ENCODE results near the gene PLEK. TPM values are rescaled to one million over a fixed set of nuclear protein-coding genes. Genes with fewer than 3 reads are reported as not detected.

The PLEK gene
- total and polyA plus RNA-seq, 5 experiments from 2014 or later, result 2.6 to 148 (median 3.9) TPM

DNA sequence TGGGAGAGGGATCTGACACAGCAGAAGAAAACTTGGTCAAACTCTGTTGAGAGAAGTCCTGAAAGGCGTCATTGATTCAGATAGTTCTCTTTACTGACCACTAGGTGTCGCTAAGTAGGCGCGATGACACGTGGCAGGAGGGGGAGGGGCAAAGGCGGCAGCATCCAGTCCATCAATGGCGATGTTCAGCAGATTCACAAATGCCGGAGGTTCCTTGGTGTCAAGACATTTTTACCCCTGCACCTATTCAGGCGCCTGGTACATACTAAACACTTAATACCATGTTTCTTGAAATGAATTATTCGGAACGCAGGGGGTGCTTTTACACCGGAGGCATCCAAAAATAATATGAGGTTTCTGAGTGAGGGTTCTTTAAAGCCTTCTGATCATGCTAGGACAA lies 3.0 kb upstream of the PLEK start:
- DNase-seq (peak; percentile 59 to 87 (median 71)), ATAC-seq (peak; percentile 94 to 96)
- H3K27ac Mint-ChIP-seq, result peak overlapping the region in 7 of 10 donors; percentile 0 to 94 (median 1)
- H3K4me1 Mint-ChIP-seq, result peaks cover 2 to 43% (median 10%) of the 10 kb centered on the region in 4 donors
- H3K27me3 Mint-ChIP-seq, result peaks cover 0 to 2% (median 0%) of the 10 kb centered on the region in 5 donors
- POLR2A ChIA-PET, result no interaction called here
- no peaks in the 10 kb centered on the region for H3K9me3 Mint-ChIP-seq
- peak overlapping the region; percentile 44 to 86 (median 79) for H3K4me3 Mint-ChIP-seq
- no peaks in the 10 kb centered on the region for H3K36me3 Mint-ChIP-seq

DNA sequence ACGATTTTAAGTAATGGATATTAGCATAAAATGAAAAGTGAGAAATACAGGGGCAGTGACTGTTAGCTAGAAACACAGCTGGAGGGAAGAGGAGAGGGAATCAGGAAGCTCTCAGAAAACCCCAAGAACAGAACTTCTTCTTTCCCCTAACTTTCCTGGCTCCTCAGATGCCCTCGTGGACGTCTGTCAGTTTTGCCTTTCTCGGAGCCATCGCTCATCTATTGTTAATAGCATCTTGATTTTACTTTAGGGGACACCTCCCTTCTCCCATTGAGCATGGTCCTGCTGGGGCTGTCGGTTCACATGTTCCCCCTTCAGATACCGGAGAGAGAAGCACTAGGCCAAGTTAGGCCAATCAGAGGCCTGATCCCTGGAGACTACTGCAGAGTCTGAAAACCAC lies 2.3 kb upstream of the PLEK start:
- Mint-ChIP-seq H3K27me3 (peaks cover 0 to 2% (median 0%) of the 10 kb centered on the region in 5 donors), H3K36me3 (no peaks in the 10 kb centered on the region), H3K4me3 (peak overlapping the region in 5 of 10 donors; percentile 31 to 81 (median 56)), H3K27ac (peak overlapping the region in 4 of 10 donors; percentile 26 to 94 (median 66)), H3K9me3 (no peaks in the 10 kb centered on the region), H3K4me1 (peaks cover 2 to 50% (median 10%) of the 10 kb centered on the region in 4 donors)
- POLR2A ChIA-PET, result no interaction called here
- ATAC-seq (no peak), DNase-seq (no peak)

DNA sequence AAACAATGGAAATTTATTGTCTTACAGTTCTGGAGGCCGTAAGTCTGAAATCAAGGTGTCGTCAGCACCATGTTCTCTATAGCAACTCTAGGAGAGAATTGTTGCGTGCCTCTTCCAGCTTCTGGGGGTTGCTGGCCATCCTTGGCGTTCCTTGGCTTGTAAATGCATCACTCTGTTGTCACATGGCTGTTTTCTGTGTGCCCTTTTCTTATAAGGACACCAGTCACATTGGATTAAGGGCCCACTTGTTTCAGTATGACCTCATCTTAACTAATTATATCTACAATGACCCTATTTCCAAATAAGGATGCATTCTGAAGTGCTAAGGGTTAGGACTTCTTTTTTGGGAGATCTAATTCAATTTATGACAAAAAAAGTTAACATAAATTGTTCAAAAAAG lies 1.4 kb upstream of the PLEK start:
- peaks cover 0 to 4% (median 2%) of the 10 kb centered on the region in 9 donors for H3K9me3 Mint-ChIP-seq
- ATAC-seq (no peak), DNase-seq (no peak)
- peak overlapping the region in 3 of 10 donors; percentile 13 to 94 (median 87) for H3K27ac Mint-ChIP-seq
- peak overlapping the region in 2 of 10 donors; percentile 93 to 95 for H3K4me3 Mint-ChIP-seq
- no peaks in the 10 kb centered on the region for H3K36me3 Mint-ChIP-seq
- peaks cover 2 to 60% (median 10%) of the 10 kb centered on the region in 4 donors for H3K4me1 Mint-ChIP-seq
- H3K27me3 Mint-ChIP-seq, result peaks cover 0 to 2% (median 0%) of the 10 kb centered on the region in 5 donors
- POLR2A ChIA-PET, result no interaction called here

DNA sequence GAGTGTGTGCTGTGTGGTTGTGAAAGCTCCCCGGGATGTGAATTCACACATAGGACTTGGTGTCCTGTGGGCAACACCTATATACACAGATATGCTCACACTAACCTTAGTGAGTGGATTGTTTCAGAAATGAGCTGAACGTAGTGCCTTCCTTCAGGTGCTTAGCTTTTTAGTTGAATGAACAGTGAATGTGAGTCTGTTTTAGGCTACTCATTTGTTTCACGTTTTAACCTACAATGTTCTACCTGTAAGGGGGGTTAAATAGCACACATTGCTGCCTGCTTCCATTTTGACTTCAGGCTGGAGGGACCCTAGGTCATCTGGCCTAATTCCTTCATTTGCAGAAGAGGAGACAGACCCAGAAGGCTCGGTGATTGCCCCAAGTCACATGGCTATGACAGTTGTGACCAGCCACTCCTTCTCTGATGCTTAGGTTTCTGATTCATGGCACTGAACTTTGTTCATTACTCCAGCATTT lies 1.0 kb downstream of the PLEK start:
- Mint-ChIP-seq H3K4me3 (peak overlapping the region in 7 of 10 donors; percentile 25 to 95 (median 59)), H3K36me3 (peaks cover 0 to 2% (median 0%) of the 10 kb centered on the region in 3 donors), H3K4me1 (peaks cover 2 to 79% (median 10%) of the 10 kb centered on the region in 4 donors), H3K9me3 (peaks cover 0 to 6% (median 2%) of the 10 kb centered on the region in 9 donors), H3K27me3 (peaks cover 0 to 2% (median 0%) of the 10 kb centered on the region in 5 donors), H3K27ac (peak overlapping the region in 4 of 10 donors; percentile 50 to 87 (median 76))
- DNase-seq, result no peak
- POLR2A ChIA-PET, result no interaction called here
- ATAC-seq, result no peak

DNA sequence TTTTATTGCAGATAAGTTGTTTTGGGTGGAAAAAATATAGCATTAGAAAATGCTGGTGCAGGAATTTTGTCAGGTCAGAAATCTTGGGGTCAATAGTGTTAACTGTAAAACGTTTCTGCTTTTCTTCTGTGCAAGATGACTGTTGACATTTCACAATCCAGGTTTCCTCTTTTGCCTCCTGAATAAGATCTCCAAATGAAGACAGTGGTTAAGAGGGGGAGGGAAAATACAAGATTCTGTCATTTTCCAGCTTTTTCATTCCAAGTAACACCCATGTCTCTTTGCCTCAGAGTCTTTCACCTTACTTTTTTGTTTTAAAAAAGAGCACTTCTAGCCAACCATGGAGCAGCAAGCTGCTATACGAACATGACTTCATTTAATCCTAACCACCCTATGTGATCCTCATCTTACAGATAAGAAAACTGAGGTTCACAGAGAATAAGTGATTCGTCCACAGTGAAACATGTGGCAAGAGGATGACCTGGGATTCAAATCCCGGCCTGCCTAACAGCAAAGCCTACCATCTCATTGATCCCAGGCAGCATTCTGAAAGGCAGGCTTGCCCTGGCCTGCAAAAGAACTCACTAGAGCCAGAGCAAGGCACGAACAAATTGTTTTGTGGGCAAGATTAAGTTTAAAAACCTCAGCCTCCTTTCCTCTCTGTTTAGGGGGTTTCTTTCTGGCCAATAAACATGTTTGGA lies 3.0 kb downstream of the PLEK start:
- peaks cover 0 to 2% (median 0%) of the 10 kb centered on the region in 3 donors for H3K36me3 Mint-ChIP-seq
- peaks cover 1 to 85% (median 5%) of the 10 kb centered on the region in 4 donors for H3K4me1 Mint-ChIP-seq
- POLR2A ChIA-PET, result no interaction called here
- H3K27me3 Mint-ChIP-seq, result no peaks in the 10 kb centered on the region
- no peak for DNase-seq
- peaks cover 0 to 6% (median 2%) of the 10 kb centered on the region in 9 donors for H3K9me3 Mint-ChIP-seq
- peak overlapping the region in 2 of 10 donors; percentile 80 to 95 for H3K4me3 Mint-ChIP-seq
- H3K27ac Mint-ChIP-seq, result peak overlapping the region in 3 of 10 donors; percentile 1 to 82 (median 75)
- ATAC-seq, result no peak

DNA sequence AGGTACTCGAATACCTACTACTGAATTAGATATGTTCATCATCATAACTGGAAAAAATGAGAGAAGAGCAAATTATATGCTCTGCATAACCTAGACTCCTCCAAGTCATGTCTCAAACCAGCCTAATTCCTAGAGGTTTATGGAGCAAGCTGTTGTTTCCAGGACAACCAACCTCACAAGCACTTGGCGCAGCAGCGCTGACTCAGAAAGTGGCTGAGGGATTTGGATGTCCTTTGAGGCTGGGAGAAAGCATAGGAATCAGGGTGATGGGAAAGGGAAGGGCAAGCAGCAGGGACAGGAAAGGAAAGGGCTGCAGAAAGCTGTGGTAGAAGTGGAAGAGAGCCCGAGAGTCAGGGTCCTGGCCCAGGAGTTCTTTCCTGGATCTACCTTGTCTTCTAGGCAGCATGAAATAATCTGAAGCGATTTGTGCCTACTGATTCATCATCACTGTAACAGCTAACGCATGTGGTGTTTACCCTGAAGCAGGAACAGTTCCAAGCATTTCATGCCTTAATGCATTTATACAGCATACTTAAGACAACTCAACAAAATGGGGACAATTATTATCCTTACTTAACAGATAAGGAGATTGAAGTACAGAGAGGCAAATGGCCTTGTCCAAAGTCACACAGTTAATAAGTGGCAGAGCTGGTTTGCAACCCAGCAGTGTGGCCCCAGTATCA lies 3.7 kb downstream of the PLEK start:
- peak overlapping the region in 3 of 10 donors; percentile 60 to 82 (median 75) for H3K27ac Mint-ChIP-seq
- peaks cover 1 to 79% (median 5%) of the 10 kb centered on the region in 4 donors for H3K4me1 Mint-ChIP-seq
- no peaks in the 10 kb centered on the region for H3K27me3 Mint-ChIP-seq
- H3K9me3 Mint-ChIP-seq, result peaks cover 0 to 6% (median 2%) of the 10 kb centered on the region in 9 donors
- H3K36me3 Mint-ChIP-seq, result peaks cover 0 to 2% (median 0%) of the 10 kb centered on the region in 3 donors
- POLR2A ChIA-PET, result no interaction called here
- no peak for DNase-seq
- ATAC-seq, result no peak
- H3K4me3 Mint-ChIP-seq, result peak overlapping the region in 2 of 10 donors; percentile 80 to 95

DNA sequence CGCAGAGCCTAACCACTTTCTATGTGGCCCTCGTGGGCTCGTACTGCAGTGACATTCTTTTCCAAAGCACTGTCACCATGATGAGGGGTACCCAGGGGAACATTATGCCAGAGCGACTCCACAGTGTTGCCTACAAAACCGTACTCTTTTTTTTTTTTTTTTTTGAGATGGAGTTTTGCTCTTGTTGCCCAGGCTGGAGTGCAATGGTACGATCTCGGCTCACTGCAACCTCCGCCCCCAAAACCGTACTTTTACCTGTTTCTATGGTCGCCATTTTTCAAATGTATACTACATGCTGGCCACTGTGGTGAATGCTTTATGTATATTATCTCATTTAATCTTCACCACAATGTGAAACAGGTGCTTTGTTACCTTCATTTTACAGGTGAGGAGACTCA lies 4.3 kb downstream of the PLEK start:
- Mint-ChIP-seq H3K9me3 (peaks cover 0 to 6% (median 2%) of the 10 kb centered on the region in 9 donors), H3K4me1 (peaks cover 1 to 79% (median 5%) of the 10 kb centered on the region in 4 donors), H3K36me3 (peaks cover 0 to 2% (median 0%) of the 10 kb centered on the region in 3 donors), H3K4me3 (peak overlapping the region in 2 of 10 donors; percentile 19 to 95), H3K27ac (peak overlapping the region in 2 of 10 donors; percentile 75 to 82), H3K27me3 (no peaks in the 10 kb centered on the region)
- DNase-seq (no peak), ATAC-seq (no peak)
- POLR2A ChIA-PET, result no interaction called here

DNA sequence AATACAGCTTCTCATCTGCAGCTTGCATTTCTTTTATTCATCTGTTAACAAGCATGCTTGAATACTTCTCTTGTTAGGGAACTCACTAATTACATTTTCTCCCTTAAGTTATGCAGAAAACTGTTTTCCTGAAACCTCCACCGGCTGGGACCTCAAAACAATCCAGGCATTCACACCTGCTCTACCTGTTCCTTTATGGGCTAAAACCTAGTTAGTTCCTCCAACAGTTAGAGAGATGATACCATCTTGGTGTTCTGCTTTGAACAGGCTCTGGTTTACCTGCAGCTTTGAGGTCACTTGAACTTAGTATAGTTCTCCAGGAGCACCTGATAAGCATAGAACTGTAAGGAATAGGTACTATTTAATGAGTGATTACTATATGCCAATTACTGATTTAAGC lies 6.1 kb downstream of the PLEK start:
- Mint-ChIP-seq H3K4me3 (peak overlapping the region in 2 of 10 donors; percentile 54 to 72), H3K9me3 (peaks cover 0 to 6% (median 2%) of the 10 kb centered on the region in 9 donors)

DNA sequence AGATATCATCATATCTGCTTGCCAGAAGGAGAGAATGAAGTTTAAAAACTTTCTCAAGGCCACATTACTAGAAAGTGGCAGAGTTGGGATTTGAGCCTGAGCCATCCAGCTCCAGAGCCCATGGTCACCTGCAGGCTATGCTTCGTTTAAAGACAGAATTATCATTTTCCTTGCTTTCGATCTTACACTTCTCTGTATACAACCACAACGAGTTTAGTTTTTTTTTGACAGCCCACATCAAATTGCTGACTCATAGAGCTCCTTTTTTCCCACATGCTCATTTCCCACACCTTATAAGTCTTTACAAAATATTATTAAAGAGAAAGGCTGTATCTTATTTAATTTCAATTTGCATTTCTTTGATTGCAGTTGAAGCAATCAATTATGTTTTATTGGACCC lies 6.5 kb downstream of the PLEK start:
- Mint-ChIP-seq H3K4me3 (peak overlapping the region in 3 of 10 donors; percentile 32 to 72 (median 54)), H3K27ac (peak overlapping the region in 3 of 10 donors; percentile 5 to 66 (median 45)), H3K9me3 (peaks cover 0 to 6% (median 2%) of the 10 kb centered on the region in 9 donors), H3K36me3 (peaks cover 0 to 2% (median 0%) of the 10 kb centered on the region in 3 donors), H3K27me3 (no peaks in the 10 kb centered on the region), H3K4me1 (peaks cover 1 to 80% (median 5%) of the 10 kb centered on the region in 4 donors)
- peak; percentile 32 to 39 for ATAC-seq
- no peak for DNase-seq
- POLR2A ChIA-PET, result no interaction called here

More for the DNA sequence above, 6.1 kb downstream of the PLEK start:
- peak overlapping the region in 2 of 10 donors; percentile 45 to 79 for H3K27ac Mint-ChIP-seq
- peaks cover 1 to 84% (median 5%) of the 10 kb centered on the region in 4 donors for H3K4me1 Mint-ChIP-seq
- ATAC-seq (no peak), DNase-seq (no peak)
- POLR2A ChIA-PET, result no interaction called here
- H3K27me3 Mint-ChIP-seq, result no peaks in the 10 kb centered on the region
- peaks cover 0 to 2% (median 0%) of the 10 kb centered on the region in 3 donors for H3K36me3 Mint-ChIP-seq

DNA sequence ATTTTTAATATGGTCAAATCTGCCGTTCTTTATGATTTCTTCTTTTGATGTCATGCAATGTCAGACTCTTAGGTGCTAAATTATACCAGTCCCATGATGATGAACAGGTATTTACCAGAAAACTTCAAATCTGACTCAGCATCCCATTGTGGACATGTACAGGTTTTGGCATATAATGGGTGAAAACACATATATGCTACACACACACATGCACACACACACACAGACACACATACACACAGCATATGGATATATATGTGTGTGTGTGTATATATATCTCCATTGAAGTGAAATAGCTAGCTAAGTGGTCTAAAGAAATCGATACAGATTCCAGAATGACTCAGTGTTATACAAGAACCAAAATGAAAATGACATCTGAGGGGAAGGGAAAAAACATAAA lies 7.4 kb downstream of the PLEK start:
- H3K4me1 Mint-ChIP-seq, result peaks cover 1 to 82% (median 7%) of the 10 kb centered on the region in 4 donors
- peak overlapping the region in 2 of 10 donors; percentile 31 to 32 for H3K4me3 Mint-ChIP-seq
- DNase-seq, result no peak
- POLR2A ChIA-PET, result no interaction called here
- H3K36me3 Mint-ChIP-seq, result peaks cover 0 to 2% (median 0%) of the 10 kb centered on the region in 3 donors
- peak overlapping the region in 3 of 10 donors; percentile 20 to 72 (median 36) for H3K27ac Mint-ChIP-seq
- peaks cover 0 to 3% (median 0%) of the 10 kb centered on the region in 5 donors for H3K27me3 Mint-ChIP-seq
- H3K9me3 Mint-ChIP-seq, result peaks cover 0 to 6% (median 2%) of the 10 kb centered on the region in 9 donors
- no peak for ATAC-seq

DNA sequence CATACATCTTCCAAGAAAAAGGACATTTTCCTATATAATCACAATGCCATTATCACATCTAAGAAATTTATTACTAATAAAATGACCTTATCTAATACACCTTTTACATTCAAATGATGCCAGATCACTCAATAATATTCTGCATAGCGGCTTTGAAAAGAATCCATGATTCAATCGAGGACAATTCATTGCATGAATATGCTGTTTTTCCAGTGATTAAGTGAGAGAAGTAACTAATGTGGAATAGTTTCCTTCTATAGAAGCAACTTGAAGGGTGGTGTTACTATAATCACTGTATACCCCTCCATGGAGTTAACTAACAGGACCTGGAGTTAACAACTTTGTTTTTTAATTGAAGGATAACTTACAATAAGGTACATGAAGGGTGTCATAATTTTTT lies 9.1 kb downstream of the PLEK start:
- Mint-ChIP-seq H3K4me3 (peak overlapping the region in 1 of 10 donors; percentile 3), H3K36me3 (no peaks in the 10 kb centered on the region), H3K27me3 (peaks cover 0 to 3% (median 0%) of the 10 kb centered on the region in 5 donors), H3K4me1 (peaks cover 2 to 80% (median 9%) of the 10 kb centered on the region in 4 donors), H3K9me3 (no peaks in the 10 kb centered on the region), H3K27ac (peak overlapping the region in 1 of 10 donors; percentile 36)
- ATAC-seq (no peak), DNase-seq (no peak)
- POLR2A ChIA-PET, result no interaction called here

DNA sequence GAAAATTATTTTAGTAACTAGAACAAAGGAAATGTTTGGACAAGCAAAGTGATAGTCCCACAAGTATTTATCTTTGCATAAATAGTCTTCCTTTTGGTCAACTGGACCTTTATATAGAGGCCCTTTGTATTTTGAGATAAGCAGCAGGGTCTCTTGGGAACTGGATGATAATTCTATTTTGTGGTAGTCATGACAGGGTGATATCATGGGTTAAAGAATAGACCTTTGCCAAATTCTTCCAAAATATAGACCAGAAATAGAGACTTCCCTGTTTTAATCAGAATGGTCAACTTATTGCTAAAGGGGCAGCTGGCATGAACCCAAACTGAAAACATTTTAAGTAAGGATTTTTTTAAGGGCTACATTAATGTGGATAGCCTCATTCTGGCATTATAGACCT lies 10.5 kb downstream of the PLEK start:
- Mint-ChIP-seq H3K27ac (peak overlapping the region in 2 of 10 donors; percentile 51 to 68), H3K4me1 (peaks cover 10 to 83% (median 18%) of the 10 kb centered on the region in 4 donors), H3K9me3 (no peaks in the 10 kb centered on the region), H3K4me3 (no peak overlapping the region), H3K36me3 (no peaks in the 10 kb centered on the region), H3K27me3 (peaks cover 0 to 9% (median 3%) of the 10 kb centered on the region in 5 donors)
- DNase-seq (no peak), ATAC-seq (no peak)
- POLR2A ChIA-PET, result no interaction called here
